Stimulated activated CD4-positive, alpha-beta T cell treated with anti-CD3 and anti-CD28 coated beads, Interleukin-2, amount 100 ng/mL, for 4 hours (primary cell): Measurements from ENCODE around the gene PLEKHG2.
A peak's percentile ranks its signal among the peaks of the same experiment; 100 is the strongest.

ENCODE experiments used
- DNase-seq: peaks from one replicate; pipeline ENCODE4 v3.0.0-alpha.2; 2020; ENCODE audit warnings: low read depth

Gene PLEKHG2

GRCh38 chr19:39422020-39422419, 9.6 kb downstream of the PLEKHG2 start:
- DNase-seq, result no peak

DNA sequence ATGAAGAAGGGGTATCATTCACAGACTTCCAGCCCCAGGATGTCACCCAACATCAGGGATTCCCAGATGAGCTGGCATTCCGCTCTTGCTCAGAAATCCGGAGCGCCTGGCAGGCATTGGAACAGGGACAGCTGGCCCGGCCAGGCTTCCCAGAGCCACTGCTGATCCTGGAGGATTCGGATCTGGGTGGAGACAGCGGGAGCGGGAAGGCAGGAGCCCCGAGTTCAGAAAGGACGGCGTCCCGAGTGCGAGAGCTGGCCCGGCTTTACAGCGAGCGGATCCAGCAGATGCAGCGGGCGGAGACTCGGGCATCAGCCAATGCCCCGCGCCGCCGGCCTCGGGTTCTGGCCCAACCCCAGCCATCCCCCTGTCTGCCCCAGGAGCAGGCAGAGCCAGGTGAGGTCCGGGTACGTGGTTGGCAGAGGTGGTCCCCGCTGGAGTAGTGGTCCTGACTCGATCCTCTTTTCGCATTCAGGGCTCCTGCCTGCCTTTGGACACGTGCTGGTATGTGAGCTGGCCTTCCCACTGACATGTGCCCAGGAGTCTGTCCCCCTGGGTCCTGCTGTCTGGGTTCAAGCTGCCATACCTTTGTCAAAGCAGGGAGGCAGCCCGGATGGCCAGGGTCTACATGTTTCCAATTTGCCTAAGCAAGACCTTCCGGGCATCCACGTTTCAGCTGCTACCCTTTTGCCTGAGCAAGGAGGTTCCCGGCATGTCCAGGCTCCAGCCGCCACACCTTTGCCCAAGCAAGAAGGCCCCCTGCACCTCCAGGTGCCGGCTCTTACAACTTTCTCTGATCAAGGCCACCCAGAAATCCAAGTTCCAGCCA, 11.0 kb downstream of the PLEKHG2 start:
- DNase-seq, result no peak

GRCh38 chr19:39424934-39425333, 12.5 kb downstream of the PLEKHG2 start:
- DNase-seq, result no peak

DNA sequence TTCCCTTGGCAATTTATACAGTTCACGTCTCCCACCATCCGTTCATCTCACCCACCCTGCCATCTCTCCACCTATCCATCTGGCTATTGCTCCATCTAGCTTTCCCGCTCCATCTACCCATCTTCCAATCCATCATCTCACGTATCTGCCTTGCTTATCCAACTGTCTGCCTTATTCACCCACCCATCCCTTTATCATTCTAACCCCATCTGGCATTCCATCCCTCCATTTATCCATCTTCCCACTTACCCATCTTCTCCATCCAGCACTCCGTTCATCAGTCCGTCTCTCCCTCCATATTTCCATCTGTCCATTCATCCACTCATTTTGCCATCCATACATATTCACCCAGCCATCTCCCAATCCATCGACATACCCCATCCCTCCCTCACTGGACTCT, 13.3 kb downstream of the PLEKHG2 start:
- no peak for DNase-seq

GRCh38 chr19:39426170-39426569, 13.7 kb downstream of the PLEKHG2 start:
- no peak for DNase-seq

- no peak for DNase-seq
Measured at GRCh38 chr19:39427707-39428106, 15.2 kb downstream of the PLEKHG2 start.

DNA sequence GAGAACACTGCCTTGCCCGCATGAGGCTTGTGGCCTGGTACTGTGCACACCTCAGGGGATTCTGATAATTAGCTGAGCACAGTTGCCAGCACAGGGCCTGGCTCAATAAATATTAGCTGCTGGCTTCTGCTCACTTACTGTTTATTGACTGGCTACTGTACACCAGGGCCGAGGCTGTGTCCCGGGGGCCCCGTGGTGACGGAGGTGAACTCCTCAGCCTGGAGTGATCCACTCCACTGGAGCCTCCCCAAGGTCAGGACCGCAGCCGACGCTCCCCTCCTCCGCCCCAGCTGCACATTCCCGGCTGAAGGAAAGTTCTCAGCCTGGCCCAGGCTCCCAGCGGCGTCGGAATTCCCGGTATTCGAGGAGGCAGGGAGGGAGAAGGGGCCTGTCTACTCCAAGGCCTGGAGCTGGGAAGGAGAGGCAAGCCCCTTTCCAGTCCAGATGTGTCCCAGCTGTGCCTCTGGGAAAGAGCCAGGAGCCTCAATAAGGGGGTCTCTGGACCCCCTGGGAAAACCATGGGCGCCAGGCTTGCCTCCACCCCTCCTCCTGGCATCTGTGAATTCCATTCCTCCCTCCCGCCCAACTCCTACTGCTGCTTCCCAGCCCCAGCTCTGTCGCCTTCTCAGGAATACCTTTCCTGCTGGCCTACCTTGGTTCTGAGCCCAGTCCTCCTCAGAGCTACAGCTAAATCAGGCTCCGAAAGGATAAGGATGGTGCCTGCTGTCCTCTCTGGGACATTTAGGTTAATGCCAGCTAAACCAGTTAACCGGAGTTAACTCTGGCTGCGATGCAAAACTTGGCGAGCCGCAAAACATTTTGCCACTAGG, 16.0 kb downstream of the PLEKHG2 start:
- no peak for DNase-seq

- no peak for DNase-seq
Measured at GRCh38 chr19:39430675-39431593, 18.5 kb downstream of the PLEKHG2 start.

- no peak for DNase-seq
Measured at GRCh38 chr19:39432677-39433025, 20.2 kb downstream of the PLEKHG2 start.

- DNase-seq, result no peak
Measured at GRCh38 chr19:39433480-39434079, 21.1 kb downstream of the PLEKHG2 start.

DNA sequence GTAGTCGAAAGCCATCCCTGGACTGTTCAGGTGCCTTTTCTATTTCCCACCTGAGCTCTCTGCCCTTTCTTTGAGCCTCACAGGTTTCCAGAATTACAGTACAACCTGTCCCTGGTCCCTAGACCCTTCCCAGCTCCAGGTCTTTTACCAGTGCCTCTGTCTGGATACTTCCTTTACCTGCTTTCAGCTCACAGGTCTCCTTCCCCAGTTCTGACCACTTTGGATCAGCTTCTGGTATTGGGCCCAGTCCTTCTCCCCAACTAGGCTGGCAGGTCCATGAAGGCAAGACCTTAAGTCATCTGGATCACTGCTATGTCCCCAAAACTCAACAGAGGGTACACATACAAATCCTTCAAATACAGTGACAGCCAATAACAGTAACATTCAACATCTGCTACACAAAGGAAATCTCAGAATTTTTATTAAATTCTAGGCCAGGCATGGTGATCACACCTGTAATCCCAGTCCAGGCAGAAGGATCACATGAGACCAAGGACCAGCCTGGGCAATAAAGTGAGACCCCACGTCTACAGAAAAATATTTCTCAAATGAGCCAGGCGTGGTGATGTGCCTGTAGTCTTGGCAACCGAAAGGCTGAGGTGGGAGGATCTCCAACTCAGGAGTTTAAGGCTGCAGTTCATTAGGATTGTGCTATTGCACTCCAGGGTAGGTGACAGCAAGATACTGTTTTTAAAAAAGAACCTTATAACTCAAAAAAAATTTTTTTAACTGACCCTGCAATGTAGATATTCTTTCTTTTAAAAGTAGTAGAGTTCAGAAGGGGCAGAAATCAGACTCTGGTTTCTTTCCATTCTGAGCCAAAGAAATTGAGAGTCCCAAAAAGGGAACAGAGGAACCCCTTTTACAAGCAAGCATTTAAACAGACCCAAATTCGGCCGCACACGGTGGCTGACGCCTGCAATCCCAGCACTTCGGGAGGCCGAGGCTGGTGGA, 21.9 kb downstream of the PLEKHG2 start:
- DNase-seq, result no peak

- DNase-seq, result peak; percentile 99
Measured at GRCh38 chr19:39435499-39436349, 23.3 kb downstream of the PLEKHG2 start, which contains the start of gene RPS16. RPS16 (minus strand) TSS chr19:39435949; CDS start chr19:39435895, 54 bp downstream.

DNA sequence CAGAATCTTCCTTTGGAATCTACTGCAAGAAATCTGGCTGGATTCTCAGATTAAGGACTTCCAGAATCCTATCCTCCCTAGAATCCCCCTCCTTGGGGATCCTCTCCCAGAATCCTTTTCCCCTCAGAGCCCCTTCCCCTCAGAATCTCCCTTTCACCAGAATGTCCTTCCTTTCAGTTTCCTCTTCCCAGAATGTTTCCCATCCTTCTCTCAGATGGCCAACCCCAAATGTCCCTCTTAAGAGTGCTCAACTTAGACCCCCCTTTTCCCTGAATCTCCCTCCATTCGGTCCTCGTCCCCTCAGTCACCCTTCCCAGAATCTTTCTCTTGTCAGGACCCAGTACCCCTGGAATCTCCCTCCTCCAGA, 23.9 kb downstream of the PLEKHG2 start:
- no peak for DNase-seq

- DNase-seq, result no peak
Measured at GRCh38 chr19:39438270-39438934, 25.9 kb downstream of the PLEKHG2 start.

DNA sequence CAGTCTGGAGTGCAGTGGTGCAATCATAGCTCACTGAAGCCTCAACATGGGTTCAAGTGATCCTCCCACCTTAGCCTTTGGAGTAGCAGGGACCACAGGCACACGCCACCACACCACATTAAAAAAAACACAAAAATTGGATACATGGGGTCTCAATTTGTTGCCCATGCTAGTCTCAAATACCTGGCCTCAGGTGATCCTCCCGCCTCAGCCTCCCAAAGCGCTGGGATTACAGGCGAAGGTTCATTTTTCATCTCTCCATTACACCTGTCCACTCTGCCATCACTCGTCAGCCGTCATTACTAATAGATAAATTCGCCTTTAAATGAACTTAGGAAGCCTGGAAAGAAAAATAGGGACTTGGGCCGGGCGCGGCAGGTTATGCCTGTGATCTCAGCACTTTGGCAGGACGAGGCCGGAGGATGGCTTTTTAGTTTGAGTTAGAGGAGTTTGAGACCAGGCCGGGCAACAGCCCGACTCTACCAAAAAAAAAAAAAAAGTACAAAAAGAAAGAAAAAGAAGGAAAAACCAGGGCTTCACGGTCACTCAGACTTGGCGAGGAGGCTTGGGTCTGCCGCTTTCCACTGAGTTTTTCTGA, 32.2 kb downstream of the PLEKHG2 start:
- no peak for DNase-seq

- DNase-seq, result peak; percentile 97
Measured at GRCh38 chr19:39445196-39446111, 33.0 kb downstream of the PLEKHG2 start, which contains the start of gene SUPT5H. SUPT5H (plus strand) TSS chr19:39445582; CDS start chr19:39445891, 309 bp downstream.

GRCh38 chr19:39446365-39447084, 34.1 kb downstream of the PLEKHG2 start:
- no peak for DNase-seq
